K562 (cell line): ENCODE measurements around the gene ANKMY1. TPM values are rescaled to one million over a fixed set of nuclear protein-coding genes. Genes with fewer than 3 reads are reported as not detected.

ENCODE experiments used
- ATAC-seq: fragments of 200-7000 bp; cut with Tn5 transposase; 3 replicates; pipeline ENCODE4 v1.9.1; 2020; ENCODE audit warnings: moderate library complexity
- BruUV-seq: library from RNA; stranded (reverse); fragments of 400-500 nt; replicated peaks from 2 replicates; lab custom pipeline; 2021; lab: Mats Ljungman, UMichigan
- CTCF ChIA-PET: fragments of 300-600 bp; formaldehyde crosslinking; extraction: SDS; loops from one replicate; lab custom pipeline; 2021; ENCODE audit warnings: low intra/inter-chr PET ratio; lab: Yijun Ruan, JAX
- POLR2A ChIA-PET: fragments of 300-600, 350-650 bp; sonication (Branson Sonifier 250); formaldehyde crosslinking; extraction: SDS; loops from one replicate; lab custom pipeline; 2021; ENCODE audit warnings: antibody characterized with exemption, inconsistent platforms; lab: Yijun Ruan, JAX
- DNase-seq, 4 experiments: peaks; one replicate each; pipeline versions ENCODE4 v3.0.0 to v3.0.0-alpha.2; 2011 to 2018; ENCODE audit warnings: low spot score in 3 of 4, mixed read lengths in 3 of 4; ENCODE audit errors: extremely low read depth in 1 of 4
- FAIRE-seq: peaks from 2 replicates; lab custom pipeline; 2011; peaks lifted over from hg19 to GRCh38; lab: Jason Lieb, UNC
- H2AFZ ChIP-seq: 2 replicates; pipeline ENCODE4 v1.6.0; 2011; ENCODE audit warnings: low read depth, low read length, control low read depth, inconsistent platforms
- H3K27ac ChIP-seq: fragments of 200-600 bp; 3 replicates; pipeline ENCODE4 v1.8.0; 2011; ENCODE audit warnings: low read depth, mild to moderate bottlenecking, control low read depth, inconsistent platforms, low read length, moderate library complexity, mixed read lengths; ENCODE audit errors: extremely low read depth
- H3K27me3 ChIP-seq, 2 experiments: fragments of 300-600 bp in 1 of 2; 2 replicates in 1 of 2; 3 replicates in 1 of 2; pipeline versions ENCODE4 v1.6.0 to v1.8.0; 2011; ENCODE audit warnings: inconsistent platforms in 2 of 2, low read length in 2 of 2, mild to moderate bottlenecking in 1 of 2, mixed read lengths in 1 of 2, moderate library complexity in 1 of 2; ENCODE audit not compliant: control insufficient read depth in 2 of 2, insufficient read depth in 2 of 2
- H3K36me3 ChIP-seq: fragments of 300-600 bp; 3 replicates; pipeline ENCODE4 v1.8.0; 2011; ENCODE audit warnings: mild to moderate bottlenecking, low read length, inconsistent platforms; ENCODE audit not compliant: control insufficient read depth, insufficient read depth
- H3K4me1 ChIP-seq, 2 experiments: fragments of 200-600 bp in 1 of 2; replicated peaks in 1 of 2; 2 replicates in 1 of 2; 3 replicates in 1 of 2; pipeline versions ENCODE4 v1.5.1 to v1.8.0; 2011; ENCODE audit warnings: inconsistent platforms in 2 of 2, low read length in 2 of 2, mild to moderate bottlenecking in 1 of 2, mixed read lengths in 1 of 2, moderate library complexity in 1 of 2; ENCODE audit not compliant: control insufficient read depth in 2 of 2, insufficient read depth in 2 of 2
- H3K4me2 ChIP-seq: 2 replicates; pipeline ENCODE4 v1.6.1; 2011; ENCODE audit warnings: low read length, control low read depth, inconsistent platforms, mixed read lengths; ENCODE audit not compliant: insufficient read depth
- H3K4me3 ChIP-seq: fragments of 200-600 bp; sonication (generic), shearing (Covaris generic); 2 replicates; pipeline ENCODE4 v1.5.1; 2016; ENCODE audit warnings: control low read depth, inconsistent platforms
- H3K79me2 ChIP-seq: fragments of 200-600 bp; 3 replicates; pipeline ENCODE4 v1.8.0; 2011; ENCODE audit warnings: low read length, inconsistent platforms; ENCODE audit not compliant: control insufficient read depth, insufficient read depth
- H3K9ac ChIP-seq, 2 experiments: 2 replicates each; pipeline versions ENCODE4 v1.6.0 to v1.6.1; 2011; ENCODE audit warnings: low read depth in 2 of 2, low read length in 2 of 2, control low read depth in 1 of 2, inconsistent platforms in 1 of 2, mild to moderate bottlenecking in 1 of 2, mixed read lengths in 1 of 2; ENCODE audit not compliant: insufficient read depth in 1 of 2
- H3K9me1 ChIP-seq: one replicate; pipeline ENCODE4 v1.6.0; 2011; ENCODE audit warnings: inconsistent platforms, mild to moderate bottlenecking, low read length, moderate library complexity; ENCODE audit not compliant: control insufficient read depth, insufficient read depth
- H3K9me3 ChIP-seq: replicated peaks from 2 replicates; pipeline ENCODE4 v1.5.1; 2011; ENCODE audit warnings: low read depth, low read length, inconsistent platforms; ENCODE audit not compliant: control insufficient read depth, insufficient read depth
- H4K20me1 ChIP-seq: replicated peaks from 2 replicates; pipeline ENCODE4 v1.6.1; 2011; ENCODE audit warnings: low read length, inconsistent platforms, mixed read lengths; ENCODE audit not compliant: control insufficient read depth, insufficient read depth
- L3MBTL2 ChIP-seq: fragments of 450-650 bp; IDR thresholded peaks from 2 replicates; pipeline ENCODE4 v1.6.1; 2016; ENCODE audit warnings: mild to moderate bottlenecking, moderate library complexity
- RAD21 ChIP-seq, 2 experiments: fragments of 250-450 bp in 1 of 2; fragments of 450-650 bp in 1 of 2; sonication (Bioruptor Pico) in 1 of 2; formaldehyde crosslinking in 1 of 2; IDR thresholded peaks in 1 of 2; conservative IDR thresholded peaks in 1 of 2; 2 replicates each; pipeline versions ENCODE4 v1.4.0 to v1.8.0; 2020 to 2022; ENCODE audit warnings: mild to moderate bottlenecking in 2 of 2, moderate library complexity in 1 of 2
- WGBS: fragments of 100-300 bp; shearing (Covaris generic); methylation state at CpG from one replicate; pipeline ENCODE4 v1.1.6; 2016; ENCODE audit warnings: low coverage, mixed read lengths; ENCODE audit not compliant: insufficient coverage; ENCODE audit errors: missing lambda C conversion rate; 5-methylcytosine and 5-hydroxymethylcytosine counted together
- in situ Hi-C: fragments of 300-500 bp; cut with MboI; formaldehyde crosslinking; loops from 4 replicates; pipeline ENCODE4 v1.15.0; 2018; ENCODE audit warnings: inconsistent platforms, mixed read lengths
- intact Hi-C: fragments of 100-400 bp; cut with micrococcal nuclease; formaldehyde crosslinking; loops from 2 replicates; pipeline ENCODE4 v1.14.2; 2022
- polyA plus RNA-seq, 8 experiments: library from polyadenylated mRNA; depleted of rRNA in 4 of 8; stranded (reverse) in 5 of 8; unstranded in 3 of 8; fragments of >200 nt; fragmentation: Nextera tagmentation in 2 of 8; fragmentation: Illumina TruSeq in 1 of 8; extraction: Ambion mirVana in 2 of 8; extraction: Trizol in 1 of 8; gene quantifications; 2 replicates each; pipeline versions ENCODE4 v1.2.1 to v1.2.3, GENCODE V29; 2011 to 2014; ENCODE audit warnings: inconsistent platforms in 1 of 8, missing spikeins in 1 of 8
- total RNA-seq, 7 experiments: library from RNA; depleted of rRNA in 6 of 7; stranded (reverse); fragments of >200 nt in 6 of 7; fragmentation: Illumina TruSeq in 2 of 7; extraction: Trizol in 2 of 7; gene quantifications; 2 replicates each; pipeline versions ENCODE4 v1.2.1 to v1.2.3, GENCODE V29; 2011 to 2021; ENCODE audit warnings: low replicate concordance in 1 of 7
- TF ChIP-seq, protein P1 (sequence below): IDR thresholded peaks from 2 replicates; pipeline ENCODE4 v1.6.1; 2011; ENCODE audit warnings: borderline replicate concordance, low read depth, mild to moderate bottlenecking, moderate library complexity, low read length; ENCODE audit not compliant: insufficient read depth, poor library complexity, severe bottlenecking
- TF ChIP-seq, protein P2 (sequence below), 3 experiments: IDR thresholded peaks in 2 of 3; conservative IDR thresholded peaks in 1 of 3; 2 replicates each; pipeline ENCODE4 v1.5.1; 2011 to 2012; ENCODE audit warnings: low read length in 3 of 3, mild to moderate bottlenecking in 3 of 3, control low read depth in 2 of 3, improper control_type of control experiment in 1 of 3, inconsistent platforms in 1 of 3, low read depth in 1 of 3, mixed read lengths in 1 of 3, moderate library complexity in 1 of 3; ENCODE audit not compliant: insufficient read depth in 2 of 3

Gene ANKMY1
- total and polyA plus RNA-seq, 9 of the 15 experiments (the other 6 are each of a cell fraction or from before 2014, with no cell fraction given), result 0.75 to 15.1 (median 11.7) TPM

DNA sequence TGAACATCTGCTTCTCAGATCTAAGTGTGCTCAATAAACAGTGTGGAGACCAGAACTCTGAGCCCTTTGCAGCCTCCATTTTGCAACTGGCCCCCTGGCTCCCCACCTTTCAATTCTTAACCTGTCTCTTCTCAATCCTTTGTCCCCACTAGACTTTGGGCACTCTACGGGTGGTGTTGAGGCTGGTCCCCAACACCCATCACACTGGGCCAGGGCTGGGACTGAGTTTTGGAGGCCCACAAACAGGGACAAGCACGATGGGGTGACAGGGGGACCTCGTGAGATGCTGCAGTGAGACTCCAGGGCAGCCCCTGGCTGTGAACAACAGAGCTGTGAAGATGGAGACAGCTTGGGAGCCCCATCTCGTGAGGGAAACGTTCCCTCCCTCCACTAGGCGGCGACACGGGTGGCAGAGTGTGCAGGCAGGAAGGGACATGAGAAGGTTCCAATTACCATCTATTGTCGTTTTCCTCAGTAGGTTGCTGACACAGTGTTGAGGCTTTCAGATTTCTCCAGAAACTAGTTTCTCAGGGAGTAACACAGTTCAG lies 1.2 kb downstream of the ANKMY1 start:
- H2AFZ ChIP-seq, result no peak overlapping the region
- in situ Hi-C loops, result no loop called here
- peak; percentile 27 to 67 (median 34) for DNase-seq
- no peak overlapping the region for H3K9ac ChIP-seq
- H3K4me1 ChIP-seq, result peaks cover 9 to 34% of the 10 kb centered on the region in 2 experiments; a peak in 4 of 5 replicates
- ATAC-seq, result peak; percentile 12; the same call in 1 of the 3 replicates
- H4K20me1 ChIP-seq, result no peaks in the 10 kb centered on the region
- TF ChIP-seq RAD21 (CRISPR knock-in tag; conservative IDR thresholded peaks at IDR 0.05 in 1 of 2, IDR thresholded peaks at IDR 0.05 in 1 of 2) (peak in 1 of 2 experiments; percentile 27; a peak in 2 of 4 replicates), L3MBTL2 (no peak)
- TF ChIP-seq, protein P1, sequence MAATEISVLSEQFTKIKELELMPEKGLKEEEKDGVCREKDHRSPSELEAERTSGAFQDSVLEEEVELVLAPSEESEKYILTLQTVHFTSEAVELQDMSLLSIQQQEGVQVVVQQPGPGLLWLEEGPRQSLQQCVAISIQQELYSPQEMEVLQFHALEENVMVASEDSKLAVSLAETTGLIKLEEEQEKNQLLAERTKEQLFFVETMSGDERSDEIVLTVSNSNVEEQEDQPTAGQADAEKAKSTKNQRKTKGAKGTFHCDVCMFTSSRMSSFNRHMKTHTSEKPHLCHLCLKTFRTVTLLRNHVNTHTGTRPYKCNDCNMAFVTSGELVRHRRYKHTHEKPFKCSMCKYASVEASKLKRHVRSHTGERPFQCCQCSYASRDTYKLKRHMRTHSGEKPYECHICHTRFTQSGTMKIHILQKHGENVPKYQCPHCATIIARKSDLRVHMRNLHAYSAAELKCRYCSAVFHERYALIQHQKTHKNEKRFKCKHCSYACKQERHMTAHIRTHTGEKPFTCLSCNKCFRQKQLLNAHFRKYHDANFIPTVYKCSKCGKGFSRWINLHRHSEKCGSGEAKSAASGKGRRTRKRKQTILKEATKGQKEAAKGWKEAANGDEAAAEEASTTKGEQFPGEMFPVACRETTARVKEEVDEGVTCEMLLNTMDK, result peak; percentile 59
- TF ChIP-seq, protein P2, sequence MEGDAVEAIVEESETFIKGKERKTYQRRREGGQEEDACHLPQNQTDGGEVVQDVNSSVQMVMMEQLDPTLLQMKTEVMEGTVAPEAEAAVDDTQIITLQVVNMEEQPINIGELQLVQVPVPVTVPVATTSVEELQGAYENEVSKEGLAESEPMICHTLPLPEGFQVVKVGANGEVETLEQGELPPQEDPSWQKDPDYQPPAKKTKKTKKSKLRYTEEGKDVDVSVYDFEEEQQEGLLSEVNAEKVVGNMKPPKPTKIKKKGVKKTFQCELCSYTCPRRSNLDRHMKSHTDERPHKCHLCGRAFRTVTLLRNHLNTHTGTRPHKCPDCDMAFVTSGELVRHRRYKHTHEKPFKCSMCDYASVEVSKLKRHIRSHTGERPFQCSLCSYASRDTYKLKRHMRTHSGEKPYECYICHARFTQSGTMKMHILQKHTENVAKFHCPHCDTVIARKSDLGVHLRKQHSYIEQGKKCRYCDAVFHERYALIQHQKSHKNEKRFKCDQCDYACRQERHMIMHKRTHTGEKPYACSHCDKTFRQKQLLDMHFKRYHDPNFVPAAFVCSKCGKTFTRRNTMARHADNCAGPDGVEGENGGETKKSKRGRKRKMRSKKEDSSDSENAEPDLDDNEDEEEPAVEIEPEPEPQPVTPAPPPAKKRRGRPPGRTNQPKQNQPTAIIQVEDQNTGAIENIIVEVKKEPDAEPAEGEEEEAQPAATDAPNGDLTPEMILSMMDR (IDR thresholded peaks at IDR 0.05 in 2 of 3, conservative IDR thresholded peaks at IDR 0.05 in 1 of 3; ENCODE audit: insufficient read depth in 2 of 3, low read depth in 1 of 3, low read length in 3 of 3), result peak; percentile 47 to 72 (median 61)
- H3K9me1 ChIP-seq, result no peaks in the 10 kb centered on the region
- CTCF ChIA-PET, result no interaction called here
- BruUV-seq, result no TSS peak
- H3K79me2 ChIP-seq, result peaks cover 56% of the 10 kb centered on the region
- no peaks in the 10 kb centered on the region for H3K27me3 ChIP-seq
- WGBS, result 48% methylated on average over 9 of the region's 9 CpGs
- intact Hi-C loops, result no loop called here
- peak; percentile 67 for FAIRE-seq
- H3K4me3 ChIP-seq, result no peak overlapping the region
- H3K27ac ChIP-seq, result no peak overlapping the region
- H3K4me2 ChIP-seq, result no peak overlapping the region
- peaks cover 44% of the 10 kb centered on the region for H3K36me3 ChIP-seq
- POLR2A ChIA-PET, result interaction anchor here (0.6 kb wide), 2 partner anchors 38 to 49 kb away, joined by 3 read pairs; no protein-coding TSS in a partner anchor
- H3K9me3 ChIP-seq, result peaks cover 3% of the 10 kb centered on the region; the same call in 1 of the 2 replicates
